Brain microvascular endothelial cell (primary cell): ENCODE data around the gene PSMB2.
A peak's percentile ranks its signal among the peaks of the same experiment; 100 is the strongest.
"Not testable (repeated sequence)": the region's sequence is repeated elsewhere in the genome, so short reads cannot be mapped to it uniquely, and the experiment has no call there.

ENCODE experiments used
- DNase-seq: peaks from one replicate; pipeline ENCODE4 v3.0.0-alpha.2; 2020
- H3K27ac ChIP-seq: fragments of 250-450 bp; sonication (Bioruptor Pico); 2 replicates; pipeline ENCODE4 v1.5.1; 2020; ENCODE audit warnings: mild to moderate bottlenecking, moderate library complexity
- H3K27me3 ChIP-seq: fragments of 250-450 bp; sonication (Bioruptor Pico); replicated peaks from 2 replicates; pipeline ENCODE4 v1.5.1; 2020; ENCODE audit warnings: mild to moderate bottlenecking
- H3K36me3 ChIP-seq: fragments of 250-450 bp; sonication (Bioruptor Pico); replicated peaks from 2 replicates; pipeline ENCODE4 v1.5.1; 2020; ENCODE audit warnings: mild to moderate bottlenecking
- H3K4me3 ChIP-seq: 2 replicates; pipeline ENCODE4 v1.5.1; 2011; ENCODE audit warnings: low read depth, mild to moderate bottlenecking, control low read depth, low read length, moderate library complexity
- CTCF ChIP-seq: IDR thresholded peaks from 2 replicates; pipeline ENCODE4 v1.5.1; 2011; ENCODE audit warnings: low read depth, mild to moderate bottlenecking, moderate library complexity, low read length, control low read depth, inconsistent platforms; ENCODE audit errors: missing control alignments
- in situ Hi-C: cut with HindIII; loops from 2 replicates; pipeline ENCODE4 v1.10.0; 2017; ENCODE audit warnings: low sequenced_read_pairs, low pct_ligation_motif_present

The PSMB2 gene

GRCh38 chr1:35641233-35641866, at the start of gene PSMB2:
PSMB2 (minus strand) TSS chr1:35641526; CDS start chr1:35641432, 94 bp downstream.
- Histone ChIP-seq H3K36me3 (no peaks in the 10 kb centered on the region), H3K27me3 (peaks cover 6% of the 10 kb centered on the region), H3K27ac (peak within 1 kb of the TSS; percentile 89), H3K4me3 (peak within 1 kb of the TSS; percentile 99)
- peak; percentile 97 for DNase-seq
- TF ChIP-seq CTCF, result no peak
- in situ Hi-C loops, result no loop called here

- no peak for DNase-seq
- no peak for TF ChIP-seq CTCF
- H3K36me3 ChIP-seq, result no peaks in the 10 kb centered on the region
- H3K4me3 ChIP-seq, result no peak overlapping the region
- H3K27me3 ChIP-seq, result no peaks in the 10 kb centered on the region
- no peak overlapping the region for H3K27ac ChIP-seq
- in situ Hi-C loops, result no loop called here
Observed at GRCh38 chr1:35691080-35691479, 49.8 kb upstream of the PSMB2 start.

DNA sequence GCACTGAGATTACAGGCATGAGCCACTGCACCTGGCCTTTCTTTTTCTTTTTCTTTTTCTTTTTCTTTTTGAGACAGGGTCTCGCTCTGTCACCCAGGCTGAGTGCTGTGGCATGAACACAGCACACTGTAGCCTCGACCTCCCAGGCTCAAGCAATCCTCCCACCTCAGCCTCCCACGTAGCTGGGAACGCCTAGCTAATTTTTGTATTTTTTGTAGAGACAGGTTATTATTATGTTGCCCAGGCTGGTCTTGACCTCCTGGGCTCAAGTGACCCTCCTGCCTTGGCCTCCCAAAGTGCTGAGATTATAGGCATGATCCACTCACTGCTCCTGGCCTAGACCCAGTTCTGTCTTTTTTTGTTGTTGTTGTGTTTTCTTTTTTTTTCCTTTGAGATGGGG, 48.8 kb upstream of the PSMB2 start:
- H3K27me3 ChIP-seq, DNase-seq, in situ Hi-C loops, H3K4me3 ChIP-seq, H3K36me3 ChIP-seq, H3K27ac ChIP-seq: not testable (repeated sequence)

GRCh38 chr1:35688161-35688560, 46.8 kb upstream of the PSMB2 start:
- no peak for DNase-seq
- in situ Hi-C loops, result no loop called here
- no peak for TF ChIP-seq CTCF
- Histone ChIP-seq H3K27ac (no peak overlapping the region), H3K27me3 (peaks cover 5% of the 10 kb centered on the region), H3K36me3 (no peaks in the 10 kb centered on the region), H3K4me3 (no peak overlapping the region)

DNA sequence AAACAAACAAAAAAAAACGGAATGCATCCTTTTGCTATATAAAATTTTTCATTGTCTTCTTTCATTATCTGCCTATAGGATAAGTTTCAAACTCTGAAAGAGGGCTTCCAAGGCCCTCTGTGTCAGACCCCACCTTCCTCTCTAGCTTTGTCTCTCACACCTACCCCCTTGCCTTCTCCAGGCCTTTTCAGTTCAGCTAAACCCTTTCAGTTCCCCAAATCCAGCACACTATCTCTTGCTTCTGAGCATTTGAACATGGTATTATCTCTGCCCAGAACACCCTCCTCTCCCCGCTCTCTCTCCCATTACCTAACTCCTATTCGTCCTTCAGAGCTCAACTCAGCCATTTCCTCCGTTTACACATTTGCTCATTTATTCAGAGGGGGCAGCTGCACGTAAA, 41.7 kb upstream of the PSMB2 start:
- no peak overlapping the region for H3K27ac ChIP-seq
- TF ChIP-seq CTCF, result no peak
- no peak overlapping the region for H3K4me3 ChIP-seq
- no peak for DNase-seq
- peaks cover 5% of the 10 kb centered on the region for H3K27me3 ChIP-seq
- in situ Hi-C loops, result no loop called here
- no peaks in the 10 kb centered on the region for H3K36me3 ChIP-seq

DNA sequence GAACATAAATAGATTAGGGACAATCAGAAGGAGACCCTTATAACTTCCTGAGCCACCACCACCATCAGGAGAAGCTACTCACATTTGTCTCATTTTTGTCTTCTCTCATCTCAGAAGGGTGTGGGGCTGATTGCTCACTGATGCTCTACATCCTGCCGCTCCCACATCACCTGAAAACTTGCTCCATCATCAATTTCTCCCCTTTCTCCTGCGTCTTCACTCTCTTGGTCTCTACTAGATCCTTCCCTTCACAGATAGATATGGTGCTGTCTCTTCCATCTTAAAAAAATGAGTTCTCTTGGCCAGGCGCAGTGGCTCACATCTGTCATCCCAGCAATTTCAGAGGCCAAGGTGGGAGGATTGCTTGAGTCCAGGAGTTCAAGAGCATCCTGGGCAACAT, 38.9 kb upstream of the PSMB2 start:
- no peak for TF ChIP-seq CTCF

More for the DNA sequence above, 38.9 kb upstream of the PSMB2 start:
- Histone ChIP-seq H3K4me3 (no peak overlapping the region), H3K27me3 (peaks cover 4% of the 10 kb centered on the region), H3K27ac (no peak overlapping the region), H3K36me3 (no peaks in the 10 kb centered on the region)
- DNase-seq, result no peak
- in situ Hi-C loops, result no loop called here
